Spleen (tissue), 7 donors: Measurements from ENCODE around the gene KRT78.

Source experiments
- CTCF ChIP-seq, 11 experiments: fragments of 200-600 bp in 7 of 11; fragments of 450-650 bp in 4 of 11; sonication (generic) in 4 of 11; IDR thresholded peaks in 8 of 11; conservative IDR thresholded peaks in 3 of 11; 1 replicate in 7 of 11; 2 replicates in 4 of 11; pipeline versions ENCODE4 v1.4.0 to v1.8.0; 2016 to 2021; ENCODE audit warnings: antibody characterized with exemption in 11 of 11, inconsistent platforms in 4 of 11, mild to moderate bottlenecking in 1 of 11
- POLR2A ChIP-seq, 3 donors: fragments of 450-650 bp; IDR thresholded peaks; one replicate each; pipeline ENCODE4 v1.5.1; 2017; ENCODE audit warnings: antibody characterized with exemption in 3 of 3, mild to moderate bottlenecking in 1 of 3
- POLR2AphosphoS5 ChIP-seq, 3 donors: sonication (generic); formaldehyde crosslinking; IDR thresholded peaks; one replicate each; pipeline ENCODE4 v1.5.1; 2017; ENCODE audit warnings: antibody characterized with exemption in 3 of 3
- donor health status: DM: no; HTN: no; CAD: no; lungs with moderate emphysema.
- donor health status: DM: no; HTN: no; CAD: no.
- donor health status: DM: no; HTN: no; CAD: no.

- TF ChIP-seq POLR2AphosphoS5 (IDR thresholded peaks at IDR 0.05) (no peak), CTCF (IDR thresholded peaks at IDR 0.05 in 8 of 11, conservative IDR thresholded peaks at IDR 0.05 in 3 of 11) (no peak), POLR2A (IDR thresholded peaks at IDR 0.05) (no peak)
Measured at GRCh38 chr12:52801773-52802172, 47.0 kb downstream of the KRT78 start.
